HS-5 (cell line): Measurements from ENCODE around the gene MRC2.

Experiments used
- DNase-seq: peaks from one replicate; pipeline ENCODE4 v3.0.0-alpha.2; 2012; ENCODE audit warnings: low read depth

The MRC2 gene

GRCh38 chr17:62631936-62632924 lies 4.8 kb downstream of the MRC2 start:
- no peak for DNase-seq

- no peak for DNase-seq
These were observed 10.3 kb downstream of the MRC2 start for GRCh38 chr17:62637809-62638208.

GRCh38 chr17:62641153-62641552 lies 13.7 kb downstream of the MRC2 start:
- DNase-seq = no peak

GRCh38 chr17:62641951-62642350 lies 14.5 kb downstream of the MRC2 start:
- no peak for DNase-seq

GRCh38 chr17:62643496-62643895 lies 16.0 kb downstream of the MRC2 start:
- no peak for DNase-seq

GRCh38 chr17:62644487-62645173 lies 17.2 kb downstream of the MRC2 start:
- no peak for DNase-seq

- no peak for DNase-seq
These were observed 20.9 kb downstream of the MRC2 start for GRCh38 chr17:62648251-62648955.

- no peak for DNase-seq
These were observed 21.5 kb downstream of the MRC2 start for GRCh38 chr17:62648956-62649294.

- no peak for DNase-seq
These were observed 22.1 kb downstream of the MRC2 start for GRCh38 chr17:62649570-62649969.

GRCh38 chr17:62650587-62650986 lies 23.1 kb downstream of the MRC2 start:
- DNase-seq = no peak

- DNase-seq = no peak
These were observed 25.0 kb downstream of the MRC2 start for GRCh38 chr17:62652251-62653001.

- DNase-seq = no peak
These were observed 25.7 kb downstream of the MRC2 start for GRCh38 chr17:62653002-62653825.

GRCh38 chr17:62653826-62654761 lies 26.6 kb downstream of the MRC2 start:
- no peak for DNase-seq

GRCh38 chr17:62655656-62656055 lies 28.2 kb downstream of the MRC2 start:
- no peak for DNase-seq

GRCh38 chr17:62656446-62656845 lies 29.0 kb downstream of the MRC2 start:
- no peak for DNase-seq

GRCh38 chr17:62657145-62657665 lies 29.7 kb downstream of the MRC2 start:
- DNase-seq = no peak

- DNase-seq = no peak
These were observed 30.2 kb downstream of the MRC2 start for GRCh38 chr17:62657690-62658089.

- no peak for DNase-seq
These were observed 30.9 kb downstream of the MRC2 start for GRCh38 chr17:62658136-62658920.

- DNase-seq = no peak
These were observed 33.2 kb downstream of the MRC2 start for GRCh38 chr17:62660629-62661118.
